ENCODE data around the gene DDX41. TPM values are rescaled to one million over a fixed set of nuclear protein-coding genes. Genes with fewer than 3 reads are reported as not detected.

DDX41 gene
- total and polyA plus RNA-seq, 2 of the 13 experiments (the other 11 are each of a cell fraction or from before 2014, with no cell fraction given): 62.8 to 105 TPM

DNA sequence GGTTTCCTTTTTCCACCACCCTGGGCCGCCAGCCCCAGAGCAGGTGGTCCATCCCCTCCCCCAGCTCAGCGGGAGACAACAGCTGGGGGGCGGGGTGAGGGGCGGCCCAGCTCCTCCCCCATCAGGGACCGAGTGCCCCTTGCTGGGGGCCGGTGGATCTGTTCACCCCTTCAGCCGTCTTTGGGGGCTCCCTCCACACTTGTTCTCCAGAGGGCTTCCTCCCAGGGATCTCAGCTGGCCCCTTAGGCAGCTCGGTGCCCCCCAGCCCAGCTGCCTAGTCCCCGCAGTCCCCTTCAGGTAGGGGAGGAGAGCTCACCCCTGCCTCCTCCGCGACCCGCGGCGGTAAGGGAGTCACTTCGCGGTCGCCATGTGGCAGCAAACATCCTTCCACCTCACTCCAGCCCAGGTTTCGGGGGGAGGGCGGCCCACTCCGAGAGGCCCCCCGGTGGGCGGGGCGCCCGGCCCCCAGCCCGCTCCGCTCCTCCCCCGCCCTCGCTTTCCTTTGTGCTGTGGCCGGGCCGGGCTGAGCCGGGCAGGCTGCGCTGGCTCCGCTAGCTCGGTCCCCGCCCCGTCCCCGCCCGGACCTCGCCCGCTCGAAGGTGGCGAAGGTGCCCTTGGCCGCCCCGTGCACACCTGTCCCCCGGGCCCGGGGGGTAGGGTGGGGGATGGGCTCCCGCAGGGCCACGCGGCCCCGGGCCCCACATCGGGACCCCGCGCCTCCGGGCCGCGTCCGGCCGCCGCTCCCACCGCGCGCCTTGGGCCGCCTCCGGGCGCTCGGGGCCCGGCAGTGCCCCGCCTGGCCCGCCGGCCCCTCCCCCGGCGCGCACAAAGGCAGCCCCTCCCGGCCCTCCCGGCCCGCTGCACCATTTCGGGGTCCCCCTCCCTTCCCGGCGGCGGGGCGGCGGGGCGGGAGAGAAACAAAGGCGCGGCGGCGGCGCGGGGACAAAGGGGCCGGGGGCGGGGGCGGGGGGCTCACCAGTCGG is 44.0 kb downstream of the DDX41 start (continued):
- TF ChIP-seq, protein P1, sequence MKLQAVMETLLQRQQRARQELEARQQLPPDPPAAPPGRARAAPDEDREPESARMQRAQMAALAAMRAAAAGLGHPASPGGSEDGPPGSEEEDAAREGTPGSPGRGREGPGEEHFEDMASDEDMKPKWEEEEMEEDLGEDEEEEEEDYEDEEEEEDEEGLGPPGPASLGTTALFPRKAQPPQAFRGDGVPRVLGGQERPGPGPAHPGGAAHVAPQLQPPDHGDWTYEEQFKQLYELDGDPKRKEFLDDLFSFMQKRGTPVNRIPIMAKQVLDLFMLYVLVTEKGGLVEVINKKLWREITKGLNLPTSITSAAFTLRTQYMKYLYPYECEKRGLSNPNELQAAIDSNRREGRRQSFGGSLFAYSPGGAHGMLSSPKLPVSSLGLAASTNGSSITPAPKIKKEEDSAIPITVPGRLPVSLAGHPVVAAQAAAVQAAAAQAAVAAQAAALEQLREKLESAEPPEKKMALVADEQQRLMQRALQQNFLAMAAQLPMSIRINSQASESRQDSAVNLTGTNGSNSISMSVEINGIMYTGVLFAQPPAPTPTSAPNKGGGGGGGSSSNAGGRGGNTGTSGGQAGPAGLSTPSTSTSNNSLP (IDR thresholded peaks at IDR 0.05; ENCODE audit: low read depth, low read length): no peak
- TF ChIP-seq GABPB1 (CRISPR knock-in tag; IDR thresholded peaks at IDR 0.05): peak; percentile 38; the same call in 1 of the 2 replicates
- TF ChIP-seq SIN3A (IDR thresholded peaks at IDR 0.05; ENCODE audit: borderline replicate concordance, low read depth, low read length): no peak
- TF ChIP-seq, protein P2, sequence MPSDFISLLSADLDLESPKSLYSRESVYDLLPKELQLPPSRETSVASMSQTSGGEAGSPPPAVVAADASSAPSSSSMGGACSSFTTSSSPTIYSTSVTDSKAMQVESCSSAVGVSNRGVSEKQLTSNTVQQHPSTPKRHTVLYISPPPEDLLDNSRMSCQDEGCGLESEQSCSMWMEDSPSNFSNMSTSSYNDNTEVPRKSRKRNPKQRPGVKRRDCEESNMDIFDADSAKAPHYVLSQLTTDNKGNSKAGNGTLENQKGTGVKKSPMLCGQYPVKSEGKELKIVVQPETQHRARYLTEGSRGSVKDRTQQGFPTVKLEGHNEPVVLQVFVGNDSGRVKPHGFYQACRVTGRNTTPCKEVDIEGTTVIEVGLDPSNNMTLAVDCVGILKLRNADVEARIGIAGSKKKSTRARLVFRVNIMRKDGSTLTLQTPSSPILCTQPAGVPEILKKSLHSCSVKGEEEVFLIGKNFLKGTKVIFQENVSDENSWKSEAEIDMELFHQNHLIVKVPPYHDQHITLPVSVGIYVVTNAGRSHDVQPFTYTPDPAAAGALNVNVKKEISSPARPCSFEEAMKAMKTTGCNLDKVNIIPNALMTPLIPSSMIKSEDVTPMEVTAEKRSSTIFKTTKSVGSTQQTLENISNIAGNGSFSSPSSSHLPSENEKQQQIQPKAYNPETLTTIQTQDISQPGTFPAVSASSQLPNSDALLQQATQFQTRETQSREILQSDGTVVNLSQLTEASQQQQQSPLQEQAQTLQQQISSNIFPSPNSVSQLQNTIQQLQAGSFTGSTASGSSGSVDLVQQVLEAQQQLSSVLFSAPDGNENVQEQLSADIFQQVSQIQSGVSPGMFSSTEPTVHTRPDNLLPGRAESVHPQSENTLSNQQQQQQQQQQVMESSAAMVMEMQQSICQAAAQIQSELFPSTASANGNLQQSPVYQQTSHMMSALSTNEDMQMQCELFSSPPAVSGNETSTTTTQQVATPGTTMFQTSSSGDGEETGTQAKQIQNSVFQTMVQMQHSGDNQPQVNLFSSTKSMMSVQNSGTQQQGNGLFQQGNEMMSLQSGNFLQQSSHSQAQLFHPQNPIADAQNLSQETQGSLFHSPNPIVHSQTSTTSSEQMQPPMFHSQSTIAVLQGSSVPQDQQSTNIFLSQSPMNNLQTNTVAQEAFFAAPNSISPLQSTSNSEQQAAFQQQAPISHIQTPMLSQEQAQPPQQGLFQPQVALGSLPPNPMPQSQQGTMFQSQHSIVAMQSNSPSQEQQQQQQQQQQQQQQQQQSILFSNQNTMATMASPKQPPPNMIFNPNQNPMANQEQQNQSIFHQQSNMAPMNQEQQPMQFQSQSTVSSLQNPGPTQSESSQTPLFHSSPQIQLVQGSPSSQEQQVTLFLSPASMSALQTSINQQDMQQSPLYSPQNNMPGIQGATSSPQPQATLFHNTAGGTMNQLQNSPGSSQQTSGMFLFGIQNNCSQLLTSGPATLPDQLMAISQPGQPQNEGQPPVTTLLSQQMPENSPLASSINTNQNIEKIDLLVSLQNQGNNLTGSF (CRISPR knock-in tag; IDR thresholded peaks at IDR 0.05): no peak; the same call in 1 of the 2 replicates
- TF ChIP-seq, protein P3, sequence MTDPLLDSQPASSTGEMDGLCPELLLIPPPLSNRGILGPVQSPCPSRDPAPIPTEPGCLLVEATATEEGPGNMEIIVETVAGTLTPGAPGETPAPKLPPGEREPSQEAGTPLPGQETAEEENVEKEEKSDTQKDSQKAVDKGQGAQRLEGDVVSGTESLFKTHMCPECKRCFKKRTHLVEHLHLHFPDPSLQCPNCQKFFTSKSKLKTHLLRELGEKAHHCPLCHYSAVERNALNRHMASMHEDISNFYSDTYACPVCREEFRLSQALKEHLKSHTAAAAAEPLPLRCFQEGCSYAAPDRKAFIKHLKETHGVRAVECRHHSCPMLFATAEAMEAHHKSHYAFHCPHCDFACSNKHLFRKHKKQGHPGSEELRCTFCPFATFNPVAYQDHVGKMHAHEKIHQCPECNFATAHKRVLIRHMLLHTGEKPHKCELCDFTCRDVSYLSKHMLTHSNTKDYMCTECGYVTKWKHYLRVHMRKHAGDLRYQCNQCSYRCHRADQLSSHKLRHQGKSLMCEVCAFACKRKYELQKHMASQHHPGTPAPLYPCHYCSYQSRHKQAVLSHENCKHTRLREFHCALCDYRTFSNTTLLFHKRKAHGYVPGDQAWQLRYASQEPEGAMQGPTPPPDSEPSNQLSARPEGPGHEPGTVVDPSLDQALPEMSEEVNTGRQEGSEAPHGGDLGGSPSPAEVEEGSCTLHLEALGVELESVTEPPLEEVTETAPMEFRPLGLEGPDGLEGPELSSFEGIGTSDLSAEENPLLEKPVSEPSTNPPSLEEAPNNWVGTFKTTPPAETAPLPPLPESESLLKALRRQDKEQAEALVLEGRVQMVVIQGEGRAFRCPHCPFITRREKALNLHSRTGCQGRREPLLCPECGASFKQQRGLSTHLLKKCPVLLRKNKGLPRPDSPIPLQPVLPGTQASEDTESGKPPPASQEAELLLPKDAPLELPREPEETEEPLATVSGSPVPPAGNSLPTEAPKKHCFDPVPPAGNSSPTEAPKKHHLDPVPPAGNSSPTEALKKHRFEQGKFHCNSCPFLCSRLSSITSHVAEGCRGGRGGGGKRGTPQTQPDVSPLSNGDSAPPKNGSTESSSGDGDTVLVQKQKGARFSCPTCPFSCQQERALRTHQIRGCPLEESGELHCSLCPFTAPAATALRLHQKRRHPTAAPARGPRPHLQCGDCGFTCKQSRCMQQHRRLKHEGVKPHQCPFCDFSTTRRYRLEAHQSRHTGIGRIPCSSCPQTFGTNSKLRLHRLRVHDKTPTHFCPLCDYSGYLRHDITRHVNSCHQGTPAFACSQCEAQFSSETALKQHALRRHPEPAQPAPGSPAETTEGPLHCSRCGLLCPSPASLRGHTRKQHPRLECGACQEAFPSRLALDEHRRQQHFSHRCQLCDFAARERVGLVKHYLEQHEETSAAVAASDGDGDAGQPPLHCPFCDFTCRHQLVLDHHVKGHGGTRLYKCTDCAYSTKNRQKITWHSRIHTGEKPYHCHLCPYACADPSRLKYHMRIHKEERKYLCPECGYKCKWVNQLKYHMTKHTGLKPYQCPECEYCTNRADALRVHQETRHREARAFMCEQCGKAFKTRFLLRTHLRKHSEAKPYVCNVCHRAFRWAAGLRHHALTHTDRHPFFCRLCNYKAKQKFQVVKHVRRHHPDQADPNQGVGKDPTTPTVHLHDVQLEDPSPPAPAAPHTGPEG (CRISPR knock-in tag; IDR thresholded peaks at IDR 0.05): no peak
- TF ChIP-seq, protein P4, sequence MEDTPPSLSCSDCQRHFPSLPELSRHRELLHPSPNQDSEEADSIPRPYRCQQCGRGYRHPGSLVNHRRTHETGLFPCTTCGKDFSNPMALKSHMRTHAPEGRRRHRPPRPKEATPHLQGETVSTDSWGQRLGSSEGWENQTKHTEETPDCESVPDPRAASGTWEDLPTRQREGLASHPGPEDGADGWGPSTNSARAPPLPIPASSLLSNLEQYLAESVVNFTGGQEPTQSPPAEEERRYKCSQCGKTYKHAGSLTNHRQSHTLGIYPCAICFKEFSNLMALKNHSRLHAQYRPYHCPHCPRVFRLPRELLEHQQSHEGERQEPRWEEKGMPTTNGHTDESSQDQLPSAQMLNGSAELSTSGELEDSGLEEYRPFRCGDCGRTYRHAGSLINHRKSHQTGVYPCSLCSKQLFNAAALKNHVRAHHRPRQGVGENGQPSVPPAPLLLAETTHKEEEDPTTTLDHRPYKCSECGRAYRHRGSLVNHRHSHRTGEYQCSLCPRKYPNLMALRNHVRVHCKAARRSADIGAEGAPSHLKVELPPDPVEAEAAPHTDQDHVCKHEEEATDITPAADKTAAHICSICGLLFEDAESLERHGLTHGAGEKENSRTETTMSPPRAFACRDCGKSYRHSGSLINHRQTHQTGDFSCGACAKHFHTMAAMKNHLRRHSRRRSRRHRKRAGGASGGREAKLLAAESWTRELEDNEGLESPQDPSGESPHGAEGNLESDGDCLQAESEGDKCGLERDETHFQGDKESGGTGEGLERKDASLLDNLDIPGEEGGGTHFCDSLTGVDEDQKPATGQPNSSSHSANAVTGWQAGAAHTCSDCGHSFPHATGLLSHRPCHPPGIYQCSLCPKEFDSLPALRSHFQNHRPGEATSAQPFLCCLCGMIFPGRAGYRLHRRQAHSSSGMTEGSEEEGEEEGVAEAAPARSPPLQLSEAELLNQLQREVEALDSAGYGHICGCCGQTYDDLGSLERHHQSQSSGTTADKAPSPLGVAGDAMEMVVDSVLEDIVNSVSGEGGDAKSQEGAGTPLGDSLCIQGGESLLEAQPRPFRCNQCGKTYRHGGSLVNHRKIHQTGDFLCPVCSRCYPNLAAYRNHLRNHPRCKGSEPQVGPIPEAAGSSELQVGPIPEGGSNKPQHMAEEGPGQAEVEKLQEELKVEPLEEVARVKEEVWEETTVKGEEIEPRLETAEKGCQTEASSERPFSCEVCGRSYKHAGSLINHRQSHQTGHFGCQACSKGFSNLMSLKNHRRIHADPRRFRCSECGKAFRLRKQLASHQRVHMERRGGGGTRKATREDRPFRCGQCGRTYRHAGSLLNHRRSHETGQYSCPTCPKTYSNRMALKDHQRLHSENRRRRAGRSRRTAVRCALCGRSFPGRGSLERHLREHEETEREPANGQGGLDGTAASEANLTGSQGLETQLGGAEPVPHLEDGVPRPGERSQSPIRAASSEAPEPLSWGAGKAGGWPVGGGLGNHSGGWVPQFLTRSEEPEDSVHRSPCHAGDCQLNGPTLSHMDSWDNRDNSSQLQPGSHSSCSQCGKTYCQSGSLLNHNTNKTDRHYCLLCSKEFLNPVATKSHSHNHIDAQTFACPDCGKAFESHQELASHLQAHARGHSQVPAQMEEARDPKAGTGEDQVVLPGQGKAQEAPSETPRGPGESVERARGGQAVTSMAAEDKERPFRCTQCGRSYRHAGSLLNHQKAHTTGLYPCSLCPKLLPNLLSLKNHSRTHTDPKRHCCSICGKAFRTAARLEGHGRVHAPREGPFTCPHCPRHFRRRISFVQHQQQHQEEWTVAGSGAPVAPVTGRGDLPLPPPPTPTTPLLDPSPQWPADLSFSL (CRISPR knock-in tag; IDR thresholded peaks at IDR 0.05): no peak

Measured in HepG2 (cell line).